Activated CD4-positive, alpha-beta T cell treated with anti-CD3 and anti-CD28 coated beads for 1 hour (primary cell): ENCODE results near the gene PFKL.
"Not testable (repeated sequence)": the region's sequence is repeated elsewhere in the genome, so short reads cannot be mapped to it uniquely, and the experiment has no call there.

Experiments used
- DNase-seq: peaks from one replicate; pipeline ENCODE4 v3.0.0-alpha.2; 2020

Gene PFKL

DNA sequence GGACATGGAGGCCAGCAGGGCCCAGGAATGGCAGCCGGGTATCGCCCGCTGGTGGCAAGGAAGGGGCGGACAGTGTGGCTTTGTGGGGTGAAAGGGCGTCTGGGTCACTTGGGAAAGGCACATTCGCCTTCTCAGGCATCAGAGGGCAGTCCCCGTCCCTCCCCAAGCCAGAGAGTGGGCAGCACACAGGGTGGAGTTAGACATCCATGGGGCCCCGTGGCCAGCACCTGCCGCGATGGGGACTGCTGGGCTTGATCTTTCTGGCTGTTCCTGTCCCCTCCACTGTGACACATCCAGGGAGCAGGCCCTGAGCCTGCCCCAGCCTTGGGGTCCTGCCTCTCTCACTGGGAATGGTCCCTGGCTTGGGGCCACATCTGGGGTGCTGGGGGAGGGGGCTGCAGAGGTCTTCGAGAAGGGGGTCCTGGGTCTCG lies 49.6 kb downstream of the PFKL start:
- DNase-seq: no peak

DNA sequence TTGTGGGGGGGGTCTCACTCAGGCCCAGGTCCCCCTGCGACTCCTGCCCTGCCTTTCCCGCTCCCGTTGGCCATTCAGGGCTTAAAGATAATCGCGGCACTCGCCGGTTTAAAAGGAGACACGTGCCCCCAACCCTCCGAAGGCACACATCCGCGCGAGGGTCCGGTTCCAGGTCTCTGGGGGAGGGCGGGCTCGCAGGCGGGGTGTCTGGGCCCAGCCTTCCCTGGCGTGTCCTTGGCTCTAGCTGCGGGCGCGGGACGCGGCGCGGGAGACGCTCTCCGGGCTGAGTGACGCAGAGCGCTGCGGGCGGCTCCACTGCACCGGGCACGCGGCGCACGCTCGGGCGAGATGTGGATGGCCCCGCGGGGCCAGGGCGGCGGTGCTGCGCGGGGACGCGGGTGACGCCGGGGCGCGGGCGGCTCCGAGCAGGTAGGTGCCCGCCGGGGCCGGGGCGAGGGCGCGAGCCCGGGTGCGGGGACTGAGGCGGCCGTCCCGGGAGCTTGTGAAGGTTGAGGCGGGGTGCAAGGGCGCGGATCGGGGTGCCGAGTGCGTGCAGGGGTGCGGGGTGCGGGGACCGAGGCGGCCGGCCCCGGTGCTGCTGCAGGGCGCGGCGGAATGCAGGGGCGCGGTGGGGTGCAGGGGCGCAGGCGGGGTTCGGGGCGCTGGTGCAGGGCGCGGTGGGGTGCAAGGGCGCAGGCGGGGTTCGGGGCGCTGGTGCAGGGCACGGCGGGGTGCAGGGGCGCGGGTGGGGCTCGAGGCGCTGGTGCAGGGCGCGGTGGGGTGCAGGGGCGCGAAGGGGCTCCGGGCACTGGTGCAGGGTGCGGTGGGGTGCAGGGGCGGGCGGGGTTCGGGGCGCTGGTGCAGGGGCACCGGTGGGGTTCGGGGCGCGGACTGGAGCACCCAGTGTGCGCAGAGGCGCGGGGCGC lies 50.3 kb downstream of the PFKL start:
- DNase-seq: no peak

DNA sequence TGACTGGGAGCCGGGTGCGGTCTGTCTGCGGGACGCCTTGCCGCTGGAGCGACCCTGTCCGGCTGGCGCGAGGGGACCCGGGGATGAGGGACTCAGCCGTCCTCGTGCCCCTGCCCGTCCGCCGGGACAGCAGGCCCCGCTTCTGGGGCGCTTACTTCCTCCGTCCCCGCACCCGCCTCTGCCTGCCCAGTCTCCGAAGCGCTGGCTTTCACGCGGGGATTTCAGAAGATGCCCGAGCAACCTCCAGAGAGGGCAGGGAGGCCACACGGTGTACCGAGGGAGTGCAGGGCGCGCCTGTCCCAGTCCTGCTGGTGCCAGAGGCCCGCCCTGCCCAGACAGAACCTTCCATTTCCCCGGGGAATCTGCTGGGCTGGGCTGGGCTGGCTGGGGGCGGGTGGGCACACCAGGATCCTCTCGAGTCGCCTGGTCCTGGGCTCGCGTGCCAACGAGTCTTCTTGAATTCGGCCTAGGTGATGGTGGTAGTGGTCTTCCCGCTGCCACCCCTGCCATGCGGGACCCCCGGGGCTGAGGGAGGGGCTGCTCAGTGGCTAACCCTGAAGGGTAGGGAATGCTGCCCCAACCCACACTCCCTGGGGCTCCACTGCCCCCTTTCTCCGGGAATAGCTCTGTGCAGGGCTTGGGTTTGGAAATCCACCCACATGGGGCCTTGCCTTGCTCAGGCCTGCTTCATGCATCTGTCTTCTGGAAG lies 51.1 kb downstream of the PFKL start:
- DNase-seq: no peak

GRCh38 chr21:44351535-44352252 lies 51.8 kb downstream of the PFKL start:
- no peak for DNase-seq

- DNase-seq: no peak
Measured at GRCh38 chr21:44352253-44352860, 52.5 kb downstream of the PFKL start.

- no peak for DNase-seq
Measured at GRCh38 chr21:44353191-44353970, 53.5 kb downstream of the PFKL start, which contains the start of gene TRPM2. TRPM2 (plus strand) TSS chr21:44353621; CDS start chr21:44353701, 80 bp downstream.

DNA sequence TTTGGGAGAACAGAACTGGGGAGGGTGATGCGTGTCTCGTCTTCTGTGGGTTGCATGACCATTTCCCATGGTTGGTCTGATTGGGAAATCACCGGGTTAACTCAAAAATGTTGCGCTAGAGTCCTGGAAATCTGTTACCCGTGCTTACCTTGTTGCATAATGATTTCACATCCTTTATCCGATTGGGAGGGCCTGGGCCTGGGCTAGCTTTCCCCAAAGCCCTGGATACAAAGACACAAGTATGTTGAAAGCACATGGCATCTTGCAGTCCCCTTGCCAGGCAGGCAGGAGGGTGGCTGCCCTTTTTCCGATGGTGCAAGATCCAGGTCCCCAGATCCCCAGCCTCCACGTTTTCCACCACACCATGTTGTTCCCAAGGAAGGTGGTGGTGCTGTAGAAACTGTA lies 54.1 kb downstream of the PFKL start:
- no peak for DNase-seq

GRCh38 chr21:44354775-44355771 lies 55.2 kb downstream of the PFKL start:
- DNase-seq: no peak

DNA sequence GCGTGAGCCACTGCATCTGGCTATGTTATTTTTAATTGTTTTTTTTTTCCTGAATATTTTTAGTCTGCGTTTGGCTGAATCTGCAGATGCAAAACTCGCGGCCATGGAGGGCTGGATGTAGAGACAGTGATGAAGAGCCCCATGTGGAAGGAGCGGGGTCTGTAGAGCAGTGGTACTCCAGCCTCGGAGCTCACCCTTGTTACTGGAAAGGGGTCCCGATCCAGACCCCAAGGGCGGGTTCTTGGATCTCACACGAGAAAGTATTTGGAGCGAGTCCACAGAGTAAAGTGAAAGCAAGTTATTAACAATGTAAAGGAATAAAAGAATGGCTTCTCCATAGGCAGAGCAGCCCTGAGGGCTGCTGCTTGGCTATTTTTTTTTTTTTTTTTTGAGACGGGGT lies 56.3 kb downstream of the PFKL start:
- no peak for DNase-seq

DNA sequence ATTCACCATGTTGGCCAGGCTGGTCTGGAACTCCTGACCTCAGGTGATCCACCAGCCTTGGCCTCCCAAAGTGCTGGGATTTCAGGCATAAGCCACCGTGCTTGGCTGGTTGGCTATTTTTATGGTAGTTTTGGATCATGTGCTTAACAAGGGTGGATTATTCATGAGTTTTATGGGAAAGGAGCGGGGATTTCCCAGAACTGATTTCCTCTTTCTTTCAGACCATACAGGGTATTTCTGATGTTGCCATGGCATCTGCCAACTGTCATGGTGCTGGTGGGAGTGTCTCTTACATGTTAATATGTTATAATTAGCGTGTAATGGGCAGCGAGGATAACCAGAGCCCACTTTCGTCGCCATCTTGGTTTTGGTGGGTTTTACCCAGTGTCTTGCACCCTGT lies 56.8 kb downstream of the PFKL start:
- DNase-seq: no peak

- no peak for DNase-seq
Measured at GRCh38 chr21:44357064-44357837, 57.4 kb downstream of the PFKL start.

GRCh38 chr21:44359396-44359795 lies 59.5 kb downstream of the PFKL start:
- DNase-seq: no peak

DNA sequence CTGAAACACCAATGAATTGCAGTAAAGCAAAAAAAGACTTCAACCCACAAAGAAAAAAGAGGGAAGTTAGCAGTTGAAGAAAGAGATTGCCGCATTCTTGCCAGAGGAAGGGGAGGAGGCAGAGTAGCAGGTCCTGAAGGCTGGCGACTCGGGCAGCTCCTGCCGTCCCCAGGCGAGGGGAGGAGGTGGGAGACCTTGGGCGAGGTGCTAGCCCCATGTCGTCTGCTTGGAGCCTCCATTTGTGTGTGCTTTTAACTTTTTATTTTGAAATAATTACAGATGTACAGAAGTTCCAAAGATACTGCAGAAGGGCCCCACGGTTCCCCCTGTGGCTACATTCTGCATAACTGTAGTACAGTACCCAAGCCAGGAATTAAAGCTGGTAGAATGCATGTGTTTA lies 60.3 kb downstream of the PFKL start:
- no peak for DNase-seq

GRCh38 chr21:44361903-44362302 lies 62.0 kb downstream of the PFKL start:
- DNase-seq: not testable (repeated sequence)

DNA sequence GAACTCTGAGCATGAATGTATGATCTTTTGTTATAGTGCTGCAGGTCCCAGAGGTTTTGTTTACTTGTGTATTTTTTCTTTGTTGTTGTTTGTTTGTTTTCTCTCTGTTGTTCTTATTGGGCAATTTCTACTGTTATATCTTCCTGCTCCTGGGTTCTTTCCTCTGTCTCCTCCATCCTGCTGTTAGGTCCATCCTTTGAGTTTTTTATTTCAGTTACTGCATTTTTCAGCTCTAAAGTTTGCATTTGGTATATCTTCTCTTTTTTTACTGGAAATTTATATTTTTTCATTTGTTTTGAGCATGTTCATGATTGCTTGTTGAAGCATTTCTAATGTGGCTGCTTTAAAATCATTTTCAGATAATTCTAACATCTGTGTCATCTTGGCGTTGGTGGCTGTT lies 63.4 kb downstream of the PFKL start:
- DNase-seq: no peak

DNA sequence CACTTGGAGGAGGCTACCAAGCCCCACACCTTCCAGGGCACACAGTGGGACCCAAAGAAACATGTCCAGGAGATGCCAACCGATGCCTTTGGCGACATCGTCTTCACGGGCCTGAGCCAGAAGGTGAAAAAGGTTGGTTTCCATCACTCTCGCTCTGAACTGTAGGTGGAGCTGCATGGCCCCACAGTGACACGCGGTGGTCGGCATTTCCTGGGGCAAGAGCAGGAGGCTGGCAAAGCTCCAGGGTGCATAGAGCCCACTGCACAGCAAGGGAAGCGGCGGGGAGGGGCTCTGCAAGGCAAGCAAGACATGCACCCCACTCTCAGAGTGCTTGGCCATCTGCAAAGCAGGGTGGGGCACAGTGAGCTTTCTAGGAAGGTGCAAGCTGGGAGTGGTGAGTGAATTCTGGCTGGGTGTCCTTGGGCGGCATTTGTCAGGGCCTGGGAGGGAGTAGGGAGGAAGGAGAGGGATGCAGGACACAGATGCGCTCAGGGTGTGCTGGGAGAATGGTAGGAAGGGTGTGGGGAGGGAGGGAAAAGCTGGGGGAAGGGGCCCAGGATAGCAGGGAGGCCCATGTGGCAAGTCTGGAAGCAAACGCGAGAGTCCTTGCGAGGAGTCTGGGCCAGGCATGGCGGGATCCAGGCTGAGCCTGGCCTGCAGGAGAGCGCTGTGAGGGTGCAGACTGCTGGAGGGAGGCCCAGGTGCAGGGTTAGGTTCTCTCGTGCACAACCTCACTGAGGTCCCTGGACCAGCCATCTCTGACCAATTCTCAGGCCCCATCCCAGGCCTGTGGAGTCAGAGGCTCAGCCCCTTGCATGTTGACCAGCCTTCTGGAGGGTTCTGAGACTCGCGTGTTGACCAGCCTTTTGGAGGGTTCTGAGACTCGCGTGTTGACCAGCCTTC lies 64.5 kb downstream of the PFKL start:
- DNase-seq: no peak

DNA sequence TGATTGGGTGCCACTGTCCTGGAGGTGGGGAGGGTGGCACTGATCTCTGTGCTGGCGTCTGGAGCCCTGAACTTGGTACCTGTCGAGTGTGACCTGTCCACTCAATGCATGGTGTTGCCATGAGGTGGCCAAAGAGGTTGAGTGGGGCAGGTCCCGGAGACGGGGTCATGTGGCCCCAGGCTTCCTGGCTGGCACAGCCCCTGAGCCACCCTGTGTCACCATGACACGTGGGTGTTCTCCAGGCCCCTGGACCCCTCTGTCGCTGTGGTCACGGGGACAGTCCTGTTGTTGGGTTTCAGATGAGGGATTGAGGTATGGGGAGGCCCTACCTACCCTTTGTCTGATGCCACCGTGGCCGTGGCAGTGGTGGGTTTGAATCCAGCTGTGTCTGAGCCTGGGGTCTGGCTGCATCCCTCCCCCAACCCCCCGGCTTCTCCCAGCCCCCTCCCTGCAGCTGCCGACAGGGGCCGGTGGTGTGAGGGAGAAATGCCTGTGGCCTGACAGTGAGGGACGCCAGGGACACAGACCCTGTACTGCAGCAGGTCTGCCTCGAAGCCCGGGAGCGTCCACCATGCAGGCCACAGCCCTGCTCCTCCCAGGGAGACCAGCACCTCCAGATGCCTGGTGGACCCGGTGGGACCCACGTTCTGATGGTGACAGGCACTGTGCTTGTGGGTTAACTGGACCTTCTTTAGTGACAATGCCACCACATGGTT lies 65.6 kb downstream of the PFKL start:
- no peak for DNase-seq

DNA sequence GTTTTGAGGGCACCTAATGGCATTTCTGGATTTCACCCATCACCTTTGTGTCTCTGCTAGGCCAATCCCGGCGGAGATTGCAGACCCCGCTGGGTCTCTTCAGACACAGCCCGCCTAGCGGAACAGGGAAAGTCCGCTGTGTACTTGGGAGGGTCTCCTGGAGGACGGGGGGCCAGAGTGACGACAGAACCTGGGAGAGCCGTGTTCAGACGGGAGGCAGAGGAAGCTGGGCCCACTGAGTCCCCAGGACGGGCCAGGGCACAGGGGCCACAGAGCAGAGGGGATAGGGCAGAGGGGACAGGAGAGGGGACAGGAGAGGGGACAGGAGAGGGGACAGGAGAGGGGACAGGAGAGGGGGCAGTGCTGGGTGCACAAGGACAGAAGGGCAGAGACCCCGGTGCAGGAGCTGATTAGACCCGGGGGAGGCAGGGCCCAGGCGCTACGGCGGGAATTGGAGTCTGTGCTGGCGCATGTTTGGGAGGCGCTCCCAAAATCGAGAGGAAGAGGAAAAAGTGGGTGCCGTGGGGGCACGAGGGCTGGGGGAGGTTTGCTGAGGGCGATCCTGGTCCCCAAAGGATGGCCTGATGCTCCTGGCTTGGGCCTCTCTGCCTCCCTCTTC lies 66.2 kb downstream of the PFKL start:
- no peak for DNase-seq
